ENCODE data around the gene SNORC.

The SNORC gene

GRCh38 chr2:232870018-232870765 lies at the start of gene SNORC:
TSS of gene SNORC (plus strand) at chr2:232870264. CDS start at chr2:232870342, 78 bp downstream.
- Histone ChIP-seq H3K4me1 (no peaks in the 10 kb centered on the region), H3K4me2 (ENCODE audit: low read length) (no peak within 1 kb of the TSS), H2AFZ (no peak within 1 kb of the TSS), H3K27me3 (ENCODE audit: control insufficient read depth, insufficient read depth, low read length) (no peaks in the 10 kb centered on the region), H3K9ac (no peak within 1 kb of the TSS), H3K36me3 (ENCODE audit: control insufficient read depth, insufficient read depth, low read length) (no peaks in the 10 kb centered on the region), H3K27ac (no peak within 1 kb of the TSS), H3K79me2 (no peaks in the 10 kb centered on the region), H3K4me3 (ENCODE audit: low read depth, low read length) (no peak within 1 kb of the TSS), H3K9me3 (ENCODE audit: control insufficient read depth, low read length) (no peaks in the 10 kb centered on the region)
- TF ChIP-seq CTCF (IDR thresholded peaks at IDR 0.05) = no peak

GRCh38 chr2:232829988-232830387 lies 40.1 kb upstream of the SNORC start:
- H3K4me1 ChIP-seq = peaks cover 16% of the 10 kb centered on the region
- no peaks in the 10 kb centered on the region for H3K9me3 ChIP-seq (ENCODE audit: control insufficient read depth, low read length)
- H3K27me3 ChIP-seq (ENCODE audit: control insufficient read depth, insufficient read depth, low read length) = no peaks in the 10 kb centered on the region
- H3K36me3 ChIP-seq (ENCODE audit: control insufficient read depth, insufficient read depth, low read length) = no peaks in the 10 kb centered on the region
- no peak overlapping the region for H3K27ac ChIP-seq
- no peak overlapping the region for H3K9ac ChIP-seq
- TF ChIP-seq CTCF (IDR thresholded peaks at IDR 0.05) = no peak
- no peak overlapping the region for H2AFZ ChIP-seq
- no peak overlapping the region for H3K4me2 ChIP-seq (ENCODE audit: low read length)
- H3K4me3 ChIP-seq (ENCODE audit: low read depth, low read length) = no peak overlapping the region
- H3K79me2 ChIP-seq = peaks cover 10% of the 10 kb centered on the region

- H3K79me2 ChIP-seq = peaks cover 4% of the 10 kb centered on the region
- H3K27me3 ChIP-seq (ENCODE audit: control insufficient read depth, insufficient read depth, low read length) = no peaks in the 10 kb centered on the region
- peaks cover 16% of the 10 kb centered on the region for H3K4me1 ChIP-seq
- H3K9ac ChIP-seq = no peak overlapping the region
- no peak for TF ChIP-seq CTCF (IDR thresholded peaks at IDR 0.05)
- H3K4me3 ChIP-seq (ENCODE audit: low read depth, low read length) = no peak overlapping the region
- H3K36me3 ChIP-seq (ENCODE audit: control insufficient read depth, insufficient read depth, low read length) = no peaks in the 10 kb centered on the region
- no peak overlapping the region for H3K27ac ChIP-seq
- no peak overlapping the region for H2AFZ ChIP-seq
- H3K4me2 ChIP-seq (ENCODE audit: low read length) = no peak overlapping the region
- no peaks in the 10 kb centered on the region for H3K9me3 ChIP-seq (ENCODE audit: control insufficient read depth, low read length)
These were observed 38.6 kb upstream of the SNORC start for GRCh38 chr2:232831496-232831895.

GRCh38 chr2:232833830-232834229 lies 36.2 kb upstream of the SNORC start:
- Histone ChIP-seq H3K4me3 (ENCODE audit: low read depth, low read length) (peak overlapping the region; percentile 27), H2AFZ (no peak overlapping the region), H3K27ac (no peak overlapping the region), H3K9ac (no peak overlapping the region), H3K4me1 (peaks cover 27% of the 10 kb centered on the region), H3K9me3 (ENCODE audit: control insufficient read depth, low read length) (no peaks in the 10 kb centered on the region), H3K27me3 (ENCODE audit: control insufficient read depth, insufficient read depth, low read length) (no peaks in the 10 kb centered on the region), H3K36me3 (ENCODE audit: control insufficient read depth, insufficient read depth, low read length) (no peaks in the 10 kb centered on the region), H3K4me2 (ENCODE audit: low read length) (peak overlapping the region; percentile 58), H3K79me2 (no peaks in the 10 kb centered on the region)
- TF ChIP-seq CTCF (IDR thresholded peaks at IDR 0.05) = no peak

- Histone ChIP-seq H3K4me3 (ENCODE audit: low read depth, low read length) (no peak overlapping the region), H3K36me3 (ENCODE audit: control insufficient read depth, insufficient read depth, low read length) (no peaks in the 10 kb centered on the region), H3K79me2 (peaks cover 3% of the 10 kb centered on the region), H2AFZ (no peak overlapping the region), H3K27me3 (ENCODE audit: control insufficient read depth, insufficient read depth, low read length) (no peaks in the 10 kb centered on the region), H3K4me2 (ENCODE audit: low read length) (no peak overlapping the region), H3K27ac (no peak overlapping the region), H3K9me3 (ENCODE audit: control insufficient read depth, low read length) (no peaks in the 10 kb centered on the region), H3K9ac (no peak overlapping the region), H3K4me1 (peaks cover 41% of the 10 kb centered on the region)
- no peak for TF ChIP-seq CTCF (IDR thresholded peaks at IDR 0.05)
These were observed 34.3 kb upstream of the SNORC start for GRCh38 chr2:232835687-232836208.
